Measurements from ENCODE around the gene LRRC72.

- TF ChIP-seq CTCF (IDR thresholded peaks at IDR 0.05) (no peak), POLR2AphosphoS5 (IDR thresholded peaks at IDR 0.05) (no peak)
These were observed 60.5 kb downstream of the LRRC72 start for GRCh38 chr7:16587129-16587528.

Measured in breast epithelium (tissue), 3 donors.